Keratinocyte (primary cell): ENCODE data around the gene RHEB. TPM values are rescaled to one million over a fixed set of nuclear protein-coding genes. Genes with fewer than 3 reads are reported as not detected.

ENCODE experiments used
- DNase-seq: peaks from one replicate; pipeline ENCODE4 v3.0.0-alpha.2; 2011; ENCODE audit warnings: low read depth, missing footprints, low spot score
- FAIRE-seq: peaks from 2 replicates; lab custom pipeline; 2011; peaks lifted over from hg19 to GRCh38; lab: Jason Lieb, UNC
- H2AFZ ChIP-seq: 2 replicates; pipeline ENCODE4 v1.6.0; 2012; ENCODE audit warnings: low read length, control low read depth, inconsistent platforms; ENCODE audit not compliant: control insufficient read depth
- H3K27ac ChIP-seq: 2 replicates; pipeline ENCODE4 v1.5.1; 2011; ENCODE audit warnings: low read length; ENCODE audit not compliant: control insufficient read depth, insufficient read depth
- H3K27me3 ChIP-seq: 3 replicates; pipeline ENCODE4 v1.6.0; 2011; ENCODE audit warnings: low read length; ENCODE audit not compliant: control insufficient read depth, insufficient read depth; ENCODE audit errors: extremely low read depth
- H3K36me3 ChIP-seq, 2 experiments: 2 replicates in 1 of 2; 3 replicates in 1 of 2; pipeline ENCODE4 v1.5.1; 2011; ENCODE audit warnings: low read length in 2 of 2, mild to moderate bottlenecking in 1 of 2; ENCODE audit not compliant: control insufficient read depth in 2 of 2, insufficient read depth in 2 of 2; ENCODE audit errors: extremely low read depth in 1 of 2
- H3K4me1 ChIP-seq: 3 replicates; pipeline ENCODE4 v1.5.1; 2011; ENCODE audit warnings: low read length; ENCODE audit not compliant: control insufficient read depth, insufficient read depth; ENCODE audit errors: extremely low read depth
- H3K4me2 ChIP-seq: 3 replicates; pipeline ENCODE4 v1.6.0; 2011; ENCODE audit warnings: low read depth, low read length; ENCODE audit not compliant: control insufficient read depth, insufficient read depth; ENCODE audit errors: extremely low read depth
- H3K4me3 ChIP-seq, 3 experiments: fragments of 200-600 bp in 1 of 3; sonication (generic) in 1 of 3; 2 replicates in 2 of 3; 3 replicates in 1 of 3; pipeline ENCODE4 v1.5.1; 2011 to 2016; ENCODE audit warnings: low read length in 3 of 3, mild to moderate bottlenecking in 3 of 3, control low read depth in 2 of 3, inconsistent platforms in 1 of 3, low read depth in 1 of 3, mixed read lengths in 1 of 3, mixed run types in 1 of 3, moderate library complexity in 1 of 3; ENCODE audit not compliant: control insufficient read depth in 2 of 3, insufficient read depth in 2 of 3; ENCODE audit errors: extremely low read depth in 1 of 3
- H3K79me2 ChIP-seq: 2 replicates; pipeline ENCODE4 v1.6.0; 2012; ENCODE audit warnings: low read length; ENCODE audit not compliant: control insufficient read depth, insufficient read depth
- H3K9ac ChIP-seq: 3 replicates; pipeline ENCODE4 v1.6.0; 2011; ENCODE audit warnings: low read length; ENCODE audit not compliant: control insufficient read depth, insufficient read depth; ENCODE audit errors: extremely low read depth
- H3K9me1 ChIP-seq: 3 replicates; pipeline ENCODE4 v1.6.0; 2011; ENCODE audit warnings: low read length; ENCODE audit not compliant: control insufficient read depth, insufficient read depth; ENCODE audit errors: extremely low read depth
- H3K9me3 ChIP-seq: 2 replicates; pipeline ENCODE4 v1.5.1; 2012; ENCODE audit warnings: low read depth, low read length; ENCODE audit not compliant: control insufficient read depth
- H4K20me1 ChIP-seq: 3 replicates; pipeline ENCODE4 v1.6.0; 2011; ENCODE audit warnings: low read length; ENCODE audit not compliant: control insufficient read depth, insufficient read depth; ENCODE audit errors: extremely low read depth
- CTCF ChIP-seq, 3 experiments: IDR thresholded peaks in 1 of 3; conservative IDR thresholded peaks in 1 of 3; optimal IDR thresholded peaks in 1 of 3; 2 replicates in 2 of 3; 3 replicates in 1 of 3; pipeline versions ENCODE3 to v1.5.1; 2011; ENCODE audit warnings: low read length in 3 of 3, mild to moderate bottlenecking in 3 of 3, moderate library complexity in 2 of 3, control low read depth in 1 of 3, inconsistent platforms in 1 of 3; ENCODE audit not compliant: insufficient read depth in 2 of 3; ENCODE audit errors: extremely low read depth in 1 of 3
- EZH2 ChIP-seq: IDR thresholded peaks from one replicate; pipeline ENCODE4 v1.6.1; 2012; ENCODE audit warnings: inconsistent platforms, mild to moderate bottlenecking, low read length, moderate library complexity
- dilution Hi-C: fragments of 300-500 bp; cut with MboI; formaldehyde crosslinking; loops from one replicate; pipeline ENCODE4 v1.7.0; 2020; ENCODE audit warnings: low sequenced_read_pairs; ENCODE audit not compliant: extremely low pct_ligation_motif_present
- polyA plus RNA-seq, 5 experiments: library from polyadenylated mRNA; depleted of rRNA in 3 of 5; stranded (reverse) in 3 of 5; stranded (forward) in 1 of 5; unstranded in 1 of 5; fragments of >200 nt; gene quantifications; 1 replicate in 1 of 5; 2 replicates in 3 of 5; 3 replicates in 1 of 5; pipeline versions ENCODE4 v1.2.1 to v1.2.3, GENCODE V29; 2011 to 2012; ENCODE audit warnings: missing spikeins in 2 of 5, low read depth in 1 of 5, low replicate concordance in 1 of 5

RHEB gene
- polyA plus RNA-seq, 1 donor (not counting 4 experiments of a cell fraction or from before 2014, with no cell fraction given): 138 TPM

GRCh38 chr7:151437866-151438516, 81.7 kb downstream of the RHEB start:
- no peaks in the 10 kb centered on the region for H3K79me2 ChIP-seq
- no peak for FAIRE-seq
- peaks cover 30% of the 10 kb centered on the region for H3K27me3 ChIP-seq
- H3K9me1 ChIP-seq: no peaks in the 10 kb centered on the region
- H3K4me1 ChIP-seq: peaks cover 7% of the 10 kb centered on the region
- TF ChIP-seq EZH2 (no peak), CTCF (optimal IDR thresholded peaks at IDR 0.05 in 1 of 3, IDR thresholded peaks at IDR 0.05 in 1 of 3, conservative IDR thresholded peaks at IDR 0.05 in 1 of 3; ENCODE audit: extremely low read depth in 1 of 3, insufficient read depth in 2 of 3, low read length in 3 of 3) (no peak)
- H3K4me2 ChIP-seq: no peak overlapping the region
- H3K27ac ChIP-seq: no peak overlapping the region
- no peaks in the 10 kb centered on the region for H4K20me1 ChIP-seq
- no peak for DNase-seq
- dilution Hi-C loops: no loop called here
- H3K9ac ChIP-seq: no peak overlapping the region
- no peak overlapping the region for H3K4me3 ChIP-seq
- no peaks in the 10 kb centered on the region for H3K9me3 ChIP-seq
- no peak overlapping the region for H2AFZ ChIP-seq
- no peaks in the 10 kb centered on the region for H3K36me3 ChIP-seq

- no peak overlapping the region for H3K27ac ChIP-seq
- H2AFZ ChIP-seq: no peak overlapping the region
- no peak for DNase-seq
- peaks cover 11% of the 10 kb centered on the region for H3K4me1 ChIP-seq
- H3K27me3 ChIP-seq: peaks cover 30% of the 10 kb centered on the region
- H3K9me3 ChIP-seq: no peaks in the 10 kb centered on the region
- no peak overlapping the region for H3K4me2 ChIP-seq
- FAIRE-seq: no peak
- H3K4me3 ChIP-seq: no peak overlapping the region
- no peaks in the 10 kb centered on the region for H3K79me2 ChIP-seq
- TF ChIP-seq CTCF (optimal IDR thresholded peaks at IDR 0.05 in 1 of 3, IDR thresholded peaks at IDR 0.05 in 1 of 3, conservative IDR thresholded peaks at IDR 0.05 in 1 of 3; ENCODE audit: extremely low read depth in 1 of 3, insufficient read depth in 2 of 3, low read length in 3 of 3) (no peak), EZH2 (no peak)
- H3K36me3 ChIP-seq: no peaks in the 10 kb centered on the region
- H3K9ac ChIP-seq: no peak overlapping the region
- no peaks in the 10 kb centered on the region for H4K20me1 ChIP-seq
- dilution Hi-C loops: no loop called here
- no peaks in the 10 kb centered on the region for H3K9me1 ChIP-seq
Measured at GRCh38 chr7:151437159-151437553, 82.5 kb downstream of the RHEB start.
